Esophagus squamous epithelium (tissue), 5 donors: ENCODE results near the gene MLKL. TPM values are rescaled to one million over a fixed set of nuclear protein-coding genes. Genes with fewer than 3 reads are reported as not detected.

Experiments used
- DNase-seq: peaks from one replicate; lab custom pipeline; 2025; lab: John Stamatoyannopoulos, UW
- H3K27ac ChIP-seq, 4 donors: fragments of 200-600 bp; sonication (generic); one replicate each; pipeline ENCODE4 v1.5.1; 2016 to 2019; ENCODE audit warnings: mild to moderate bottlenecking in 1 of 4
- H3K27me3 ChIP-seq, 4 donors: fragments of 200-600 bp; sonication (generic); 1 replicate in 3 of 4; 2 replicates in 1 of 4; pipeline versions ENCODE4 v1.5.1 to v1.6.0; 2017 to 2021; ENCODE audit warnings: antibody characterized with exemption in 1 of 4
- H3K36me3 ChIP-seq, 3 donors: fragments of 200-600 bp; sonication (generic); one replicate each; pipeline ENCODE4 v1.5.1; 2016 to 2019
- H3K4me1 ChIP-seq, 3 donors: fragments of 200-600 bp; sonication (generic); one replicate each; pipeline ENCODE4 v1.5.1; 2017 to 2019
- H3K4me3 ChIP-seq, 4 donors: fragments of 200-600 bp; sonication (generic); 1 replicate in 3 of 4; 2 replicates in 1 of 4; pipeline ENCODE4 v1.5.1; 2016 to 2019; ENCODE audit warnings: mild to moderate bottlenecking in 2 of 4, moderate library complexity in 1 of 4
- H3K9me3 ChIP-seq, 3 donors: fragments of 200-600 bp; sonication (generic); one replicate each; pipeline ENCODE4 v1.5.1; 2016 to 2019
- POLR2A ChIP-seq, 4 donors: fragments of 450-650 bp; IDR thresholded peaks; one replicate each; pipeline ENCODE4 v1.6.1; 2017; ENCODE audit warnings: antibody characterized with exemption in 4 of 4, mild to moderate bottlenecking in 4 of 4, moderate library complexity in 3 of 4
- WGBS, 2 donors: methylation state at CpG; one replicate each; pipeline ENCODE4 v1.1.5; 2018; 5-methylcytosine and 5-hydroxymethylcytosine counted together
- intact Hi-C: fragments of 100-400 bp; cut with DNase I; formaldehyde crosslinking; loops from one replicate; pipeline ENCODE4 v1.15.0; 2022
- total RNA-seq, 4 donors: library from RNA; depleted of rRNA; stranded (reverse); fragments of >200 nt; gene quantifications; one replicate each; pipeline ENCODE4 v1.1.0, GENCODE V29; 2016
- TF ChIP-seq, protein P1 (sequence below), 6 experiments: fragments of 450-650 bp in 4 of 6; fragments of 200-600 bp in 2 of 6; sonication (generic) in 2 of 6; IDR thresholded peaks; one replicate each; pipeline ENCODE4 v1.5.1; 2016 to 2019; ENCODE audit warnings: antibody characterized with exemption in 6 of 6, mild to moderate bottlenecking in 4 of 6, moderate library complexity in 4 of 6
- donor health status: DM: yes; HTN: yes; CAD: no.

Gene MLKL
- total RNA-seq, 4 donors from 2014 or later = 12.4 to 33.9 (median 22.1) TPM

DNA sequence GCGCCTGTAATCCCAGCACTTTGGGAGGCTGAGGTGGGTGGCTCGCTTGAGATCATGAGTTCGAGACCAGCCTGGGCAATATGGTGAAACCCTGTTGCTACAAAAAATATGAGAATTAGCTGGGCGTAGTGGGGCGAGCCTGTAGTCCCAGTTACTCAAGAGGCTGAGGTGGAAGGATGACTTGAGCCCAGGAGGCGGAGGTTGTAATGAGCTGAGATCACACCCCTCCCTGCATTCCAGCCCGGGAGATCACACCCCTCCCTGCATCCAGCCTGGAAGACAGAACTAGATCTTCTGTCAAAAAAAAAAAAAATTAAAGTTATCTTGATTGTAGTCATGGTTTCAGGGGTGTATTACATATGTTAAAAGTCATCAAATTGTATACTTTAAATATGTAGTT lies 67.0 kb downstream of the MLKL start:
- Histone ChIP-seq H3K27me3 (no peaks in the 10 kb centered on the region), H3K27ac (no peak overlapping the region), H3K4me1 (no peaks in the 10 kb centered on the region), H3K36me3 (peaks cover 6 to 100% (median 51%) of the 10 kb centered on the region in 3 donors), H3K4me3 (no peak overlapping the region), H3K9me3 (no peaks in the 10 kb centered on the region)
- intact Hi-C loops = no loop called here
- WGBS, 2 donors = 79 to 81% methylated on average over 7 of the region's 7 CpGs
- TF ChIP-seq, protein P1, sequence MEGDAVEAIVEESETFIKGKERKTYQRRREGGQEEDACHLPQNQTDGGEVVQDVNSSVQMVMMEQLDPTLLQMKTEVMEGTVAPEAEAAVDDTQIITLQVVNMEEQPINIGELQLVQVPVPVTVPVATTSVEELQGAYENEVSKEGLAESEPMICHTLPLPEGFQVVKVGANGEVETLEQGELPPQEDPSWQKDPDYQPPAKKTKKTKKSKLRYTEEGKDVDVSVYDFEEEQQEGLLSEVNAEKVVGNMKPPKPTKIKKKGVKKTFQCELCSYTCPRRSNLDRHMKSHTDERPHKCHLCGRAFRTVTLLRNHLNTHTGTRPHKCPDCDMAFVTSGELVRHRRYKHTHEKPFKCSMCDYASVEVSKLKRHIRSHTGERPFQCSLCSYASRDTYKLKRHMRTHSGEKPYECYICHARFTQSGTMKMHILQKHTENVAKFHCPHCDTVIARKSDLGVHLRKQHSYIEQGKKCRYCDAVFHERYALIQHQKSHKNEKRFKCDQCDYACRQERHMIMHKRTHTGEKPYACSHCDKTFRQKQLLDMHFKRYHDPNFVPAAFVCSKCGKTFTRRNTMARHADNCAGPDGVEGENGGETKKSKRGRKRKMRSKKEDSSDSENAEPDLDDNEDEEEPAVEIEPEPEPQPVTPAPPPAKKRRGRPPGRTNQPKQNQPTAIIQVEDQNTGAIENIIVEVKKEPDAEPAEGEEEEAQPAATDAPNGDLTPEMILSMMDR (IDR thresholded peaks at IDR 0.05) = no peak
- no peak for TF ChIP-seq POLR2A (IDR thresholded peaks at IDR 0.05)
- DNase-seq = no peak

DNA sequence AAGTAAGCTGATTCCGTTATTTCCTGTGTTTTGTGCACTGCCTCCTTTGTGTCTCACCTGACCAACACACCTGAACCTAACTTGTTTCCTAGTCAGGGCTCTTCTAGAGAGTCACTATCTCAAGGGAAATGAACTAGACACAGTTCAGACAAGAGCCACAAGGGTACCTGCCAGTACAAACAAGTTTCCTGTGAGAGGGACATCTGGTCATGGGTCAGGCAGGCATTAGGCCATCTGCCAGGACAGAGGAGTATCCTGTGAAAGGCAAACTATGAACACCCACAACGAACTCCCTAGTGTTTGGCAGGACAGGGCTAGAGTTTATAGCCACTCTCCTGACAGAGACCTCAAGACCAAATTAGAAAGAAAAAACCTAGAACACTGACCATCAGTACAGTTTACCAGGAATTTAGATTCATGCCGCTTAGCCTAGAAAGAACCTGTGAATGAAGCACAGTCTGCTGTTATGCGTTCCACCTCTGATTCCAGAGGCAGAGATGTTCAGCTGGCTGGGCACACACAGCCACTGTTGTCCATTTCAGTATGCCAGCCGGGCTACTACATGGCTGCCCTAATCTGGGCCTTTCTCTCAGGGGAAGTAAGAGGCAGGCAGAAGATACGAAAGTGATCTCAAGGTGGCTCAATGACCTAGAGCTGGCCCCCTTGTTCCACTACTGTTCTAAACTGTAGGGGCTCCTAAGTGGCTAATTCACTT lies 73.0 kb downstream of the MLKL start:
- Histone ChIP-seq H3K36me3 (peaks cover 26 to 100% (median 64%) of the 10 kb centered on the region in 3 donors), H3K27ac (no peak overlapping the region), H3K4me3 (no peak overlapping the region), H3K27me3 (no peaks in the 10 kb centered on the region), H3K4me1 (no peaks in the 10 kb centered on the region), H3K9me3 (no peaks in the 10 kb centered on the region)
- intact Hi-C loops = loop anchor here (10.0 kb wide), 1 partner anchor 313 kb away; no protein-coding TSS in a partner anchor
- no peak for TF ChIP-seq POLR2A (IDR thresholded peaks at IDR 0.05)
- TF ChIP-seq, protein P1 (IDR thresholded peaks at IDR 0.05) = no peak
- WGBS, 2 donors = 72 to 79% methylated on average over 4 to 6 of the region's 6 CpGs
- no peak for DNase-seq

DNA sequence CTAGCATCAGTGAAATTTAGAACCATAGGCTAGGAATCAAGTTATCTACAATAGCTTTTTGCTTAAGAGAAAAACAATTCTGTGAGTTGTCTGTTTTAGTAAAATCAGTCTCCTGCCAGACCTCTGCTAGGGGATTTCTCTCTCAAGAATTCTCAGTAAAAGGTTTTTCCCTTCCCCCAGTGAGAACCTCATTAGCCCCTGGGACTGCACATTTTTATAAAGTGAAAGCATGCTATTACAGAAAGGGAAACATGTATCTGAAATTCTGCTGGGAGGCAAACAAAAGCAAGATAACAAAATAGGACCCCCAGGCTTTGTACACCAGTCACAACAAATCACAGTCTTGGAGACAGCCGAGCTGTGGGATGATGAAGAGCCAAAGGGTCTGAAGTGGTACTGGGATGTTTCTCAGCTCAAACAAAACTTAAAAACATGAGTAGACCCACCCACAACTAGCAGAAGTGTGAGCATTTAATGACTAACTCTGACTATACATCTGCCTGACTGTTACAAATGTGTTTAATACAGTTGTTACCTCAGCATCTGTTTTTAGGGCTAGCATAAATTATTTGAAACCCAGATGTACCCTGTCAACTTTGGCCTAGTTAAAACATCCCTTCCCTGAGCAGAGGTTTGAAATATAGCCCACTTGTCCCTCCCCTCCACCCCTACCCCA lies 73.8 kb downstream of the MLKL start:
- H3K36me3 ChIP-seq = peaks cover 26 to 100% (median 60%) of the 10 kb centered on the region in 3 donors
- WGBS, 2 donors = 38 to 67% methylated on average over 1 of the region's 1 CpG
- H3K4me3 ChIP-seq = no peak overlapping the region
- intact Hi-C loops = loop anchor here (10.0 kb wide), 1 partner anchor 312 kb away; no protein-coding TSS in a partner anchor
- no peaks in the 10 kb centered on the region for H3K9me3 ChIP-seq
- DNase-seq = no peak
- no peaks in the 10 kb centered on the region for H3K4me1 ChIP-seq
- H3K27me3 ChIP-seq = no peaks in the 10 kb centered on the region
- no peak overlapping the region for H3K27ac ChIP-seq
- no peak for TF ChIP-seq POLR2A (IDR thresholded peaks at IDR 0.05)

- intact Hi-C loops = loop anchor here (10.0 kb wide), 1 partner anchor 311 kb away; no protein-coding TSS in a partner anchor
- H3K27me3 ChIP-seq = no peaks in the 10 kb centered on the region
- H3K36me3 ChIP-seq = peaks cover 26 to 100% (median 51%) of the 10 kb centered on the region in 3 donors
- 91 to 94% methylated on average over 11 to 12 of the region's 14 CpGs for WGBS, 2 donors
- H3K4me1 ChIP-seq = no peaks in the 10 kb centered on the region
- TF ChIP-seq POLR2A (IDR thresholded peaks at IDR 0.05) = no peak
- TF ChIP-seq, protein P1 (IDR thresholded peaks at IDR 0.05) = no peak
- DNase-seq = no peak
- no peak overlapping the region for H3K27ac ChIP-seq
- no peaks in the 10 kb centered on the region for H3K9me3 ChIP-seq
- H3K4me3 ChIP-seq = no peak overlapping the region
These were observed 74.9 kb downstream of the MLKL start for GRCh38 chr16:74625500-74626350.

DNA sequence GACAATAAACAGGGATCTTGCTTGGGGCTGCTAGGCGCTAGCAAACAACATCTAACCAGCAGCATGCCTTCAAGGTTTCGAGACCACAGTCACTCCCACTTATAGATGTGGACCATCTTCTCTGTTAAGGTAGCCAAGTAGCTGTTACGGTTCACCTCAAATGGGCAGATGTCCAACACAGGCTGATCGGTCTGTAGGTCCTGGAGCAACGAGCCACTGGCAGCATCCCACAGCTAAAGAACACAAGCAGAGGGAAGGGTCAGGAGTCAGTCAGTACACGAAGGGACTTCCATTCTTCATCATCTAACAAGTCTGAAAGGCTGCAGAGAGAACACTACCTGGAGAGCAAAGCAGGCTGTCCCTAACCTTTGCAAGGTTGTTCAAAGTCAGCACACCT lies 76.8 kb downstream of the MLKL start:
- TF ChIP-seq, protein P1 (IDR thresholded peaks at IDR 0.05) = no peak
- no peak for TF ChIP-seq POLR2A (IDR thresholded peaks at IDR 0.05)
- intact Hi-C loops = loop anchor here (10.0 kb wide), 1 partner anchor 309 kb away; no protein-coding TSS in a partner anchor
- H3K27ac ChIP-seq = no peak overlapping the region
- DNase-seq = no peak
- no peaks in the 10 kb centered on the region for H3K9me3 ChIP-seq
- no peaks in the 10 kb centered on the region for H3K4me1 ChIP-seq
- H3K27me3 ChIP-seq = no peaks in the 10 kb centered on the region
- H3K4me3 ChIP-seq = no peak overlapping the region
- H3K36me3 ChIP-seq = peaks cover 25 to 96% (median 38%) of the 10 kb centered on the region in 3 donors
- 80 to 82% methylated on average over 3 to 4 of the region's 6 CpGs for WGBS, 2 donors
